MM.1S (cell line): ENCODE data around the gene FBXL19.

Experiments used
- DNase-seq: peaks from one replicate; pipeline ENCODE4 v3.0.0-alpha.2; 2015
- H2AFZ ChIP-seq: fragments of 300-600 bp; sonication (generic); 2 replicates; pipeline ENCODE4 v1.6.0; 2016; ENCODE audit warnings: antibody characterized with exemption, low read length
- H3F3A ChIP-seq: fragments of 300-600 bp; sonication (generic); 2 replicates; pipeline ENCODE4 v1.6.1; 2016; ENCODE audit warnings: mild to moderate bottlenecking, antibody characterized with exemption, low read length, moderate library complexity, mixed read lengths; ENCODE audit not compliant: insufficient read depth
- H3K27ac ChIP-seq: fragments of 300-600 bp; sonication (generic); 2 replicates; pipeline ENCODE4 v1.5.1; 2016; ENCODE audit warnings: mild to moderate bottlenecking, low read length
- H3K27me3 ChIP-seq: fragments of 300-600 bp; sonication (generic); replicated peaks from 2 replicates; pipeline ENCODE4 v1.6.0; 2016; ENCODE audit warnings: low read length; ENCODE audit not compliant: insufficient read depth
- H3K36me3 ChIP-seq: fragments of 300-600 bp; sonication (generic); replicated peaks from 2 replicates; pipeline ENCODE4 v1.6.1; 2016; ENCODE audit warnings: mild to moderate bottlenecking, low read length, mixed read lengths; ENCODE audit not compliant: insufficient read depth
- H3K4me1 ChIP-seq: fragments of 300-600 bp; sonication (generic); 2 replicates; pipeline ENCODE4 v1.6.1; 2016; ENCODE audit warnings: low read length, mixed read lengths
- H3K4me2 ChIP-seq: fragments of 300-600 bp; sonication (generic); 2 replicates; pipeline ENCODE4 v1.6.0; 2016; ENCODE audit warnings: low read depth, low read length
- H3K4me3 ChIP-seq: fragments of 300-600 bp; sonication (generic); 2 replicates; pipeline ENCODE4 v1.5.1; 2016; ENCODE audit warnings: low read length, mixed read lengths
- H3K79me2 ChIP-seq: fragments of 300-600 bp; sonication (generic); 2 replicates; pipeline ENCODE4 v1.6.1; 2016; ENCODE audit warnings: mixed run types, low read length, mixed read lengths
- H3K9ac ChIP-seq: fragments of 300-600 bp; sonication (generic); 2 replicates; pipeline ENCODE4 v1.6.1; 2016; ENCODE audit warnings: low read length, mixed read lengths
- H3K9me2 ChIP-seq: fragments of 300-600 bp; sonication (generic); replicated peaks from 2 replicates; pipeline ENCODE4 v1.6.1; 2016; ENCODE audit warnings: mild to moderate bottlenecking, low read length, mixed read lengths; ENCODE audit not compliant: insufficient read depth
- H3K9me3 ChIP-seq: fragments of 300-600 bp; sonication (generic); replicated peaks from 2 replicates; pipeline ENCODE4 v1.6.1; 2016; ENCODE audit warnings: mild to moderate bottlenecking, low read length, mixed read lengths; ENCODE audit not compliant: insufficient read depth
- H4K20me1 ChIP-seq: fragments of 300-600 bp; sonication (generic); 2 replicates; pipeline ENCODE4 v1.6.1; 2016; ENCODE audit warnings: mild to moderate bottlenecking, low read length, moderate library complexity, mixed read lengths; ENCODE audit not compliant: insufficient read depth
- CTCF ChIP-seq: fragments of 300-600 bp; sonication (generic); IDR thresholded peaks from 2 replicates; pipeline ENCODE4 v1.5.1; 2016; ENCODE audit warnings: antibody characterized with exemption, low read length, mixed read lengths
- EZH2 ChIP-seq: fragments of 300-600 bp; sonication (generic); optimal IDR thresholded peaks from 2 replicates; pipeline ENCODE3; 2017; ENCODE audit warnings: low read depth, mild to moderate bottlenecking, antibody characterized with exemption, low read length, mixed read lengths
- EZH2phosphoT487 ChIP-seq: fragments of 300-600 bp; sonication (generic); IDR thresholded peaks from 2 replicates; pipeline ENCODE4 v1.6.1; 2018; ENCODE audit warnings: antibody characterized with exemption, low read length

The FBXL19 gene

GRCh38 chr16:30910427-30911029 lies 12.8 kb upstream of the FBXL19 start:
- Histone ChIP-seq H3K9ac (no peak overlapping the region), H2AFZ (no peak overlapping the region), H3K4me1 (no peaks in the 10 kb centered on the region), H3F3A (no peaks in the 10 kb centered on the region), H3K79me2 (no peaks in the 10 kb centered on the region), H3K4me2 (no peak overlapping the region), H3K4me3 (no peak overlapping the region), H3K9me3 (no peaks in the 10 kb centered on the region), H3K27me3 (no peaks in the 10 kb centered on the region), H3K36me3 (no peaks in the 10 kb centered on the region), H3K9me2 (no peaks in the 10 kb centered on the region), H3K27ac (no peak overlapping the region), H4K20me1 (no peaks in the 10 kb centered on the region)
- no peak for DNase-seq
- TF ChIP-seq CTCF (no peak), EZH2 (no peak), EZH2phosphoT487 (no peak)

- no peak overlapping the region for H3K4me2 ChIP-seq
- no peaks in the 10 kb centered on the region for H3K36me3 ChIP-seq
- TF ChIP-seq EZH2phosphoT487 (no peak), EZH2 (no peak), CTCF (no peak)
- no peaks in the 10 kb centered on the region for H4K20me1 ChIP-seq
- no peaks in the 10 kb centered on the region for H3K9me3 ChIP-seq
- H3F3A ChIP-seq = no peaks in the 10 kb centered on the region
- DNase-seq = no peak
- H3K9ac ChIP-seq = no peak overlapping the region
- H3K4me3 ChIP-seq = no peak overlapping the region
- no peak overlapping the region for H3K27ac ChIP-seq
- no peaks in the 10 kb centered on the region for H3K27me3 ChIP-seq
- H3K4me1 ChIP-seq = no peaks in the 10 kb centered on the region
- no peaks in the 10 kb centered on the region for H3K9me2 ChIP-seq
- H3K79me2 ChIP-seq = no peaks in the 10 kb centered on the region
- no peak overlapping the region for H2AFZ ChIP-seq
Observed at GRCh38 chr16:30912794-30913412, 10.5 kb upstream of the FBXL19 start.

DNA sequence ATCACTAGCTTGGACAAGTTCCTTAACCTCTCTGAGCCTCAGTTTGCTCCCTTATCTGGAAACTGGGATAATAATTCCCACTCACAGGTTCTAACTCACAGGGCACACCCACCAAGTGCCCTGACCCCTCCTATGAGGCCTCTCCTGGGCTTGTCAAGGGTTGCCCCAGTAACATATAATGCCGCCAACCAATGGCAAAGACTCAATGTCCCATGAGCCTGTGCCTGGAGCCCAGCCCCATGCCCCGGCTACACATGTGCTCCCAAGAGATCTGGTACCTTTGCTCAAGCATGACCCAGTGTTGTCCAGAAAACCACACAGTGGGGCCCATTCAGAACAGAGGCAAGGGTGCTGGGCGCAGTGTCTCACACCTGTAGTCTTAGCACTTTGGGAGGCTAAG lies 8.5 kb upstream of the FBXL19 start:
- DNase-seq = no peak
- no peaks in the 10 kb centered on the region for H3K9me3 ChIP-seq
- H3K9ac ChIP-seq = no peak overlapping the region
- TF ChIP-seq CTCF (no peak), EZH2 (no peak), EZH2phosphoT487 (no peak)
- H3K27me3 ChIP-seq = no peaks in the 10 kb centered on the region
- H3K27ac ChIP-seq = no peak overlapping the region
- no peak overlapping the region for H2AFZ ChIP-seq
- H3K4me2 ChIP-seq = no peak overlapping the region
- H3K36me3 ChIP-seq = no peaks in the 10 kb centered on the region
- no peaks in the 10 kb centered on the region for H3K79me2 ChIP-seq
- no peak overlapping the region for H3K4me3 ChIP-seq
- H3F3A ChIP-seq = no peaks in the 10 kb centered on the region
- H4K20me1 ChIP-seq = no peaks in the 10 kb centered on the region
- H3K4me1 ChIP-seq = no peaks in the 10 kb centered on the region
- no peaks in the 10 kb centered on the region for H3K9me2 ChIP-seq
